ENCODE results near the gene MACROH2A2. TPM values are rescaled to one million over a fixed set of nuclear protein-coding genes. Genes with fewer than 3 reads are reported as not detected.
A peak's percentile ranks its signal among the peaks of the same experiment; 100 is the strongest.

The MACROH2A2 gene
- total and polyA plus RNA-seq, 12 donors: 10.0 to 17.5 (median 12.7) TPM

DNA sequence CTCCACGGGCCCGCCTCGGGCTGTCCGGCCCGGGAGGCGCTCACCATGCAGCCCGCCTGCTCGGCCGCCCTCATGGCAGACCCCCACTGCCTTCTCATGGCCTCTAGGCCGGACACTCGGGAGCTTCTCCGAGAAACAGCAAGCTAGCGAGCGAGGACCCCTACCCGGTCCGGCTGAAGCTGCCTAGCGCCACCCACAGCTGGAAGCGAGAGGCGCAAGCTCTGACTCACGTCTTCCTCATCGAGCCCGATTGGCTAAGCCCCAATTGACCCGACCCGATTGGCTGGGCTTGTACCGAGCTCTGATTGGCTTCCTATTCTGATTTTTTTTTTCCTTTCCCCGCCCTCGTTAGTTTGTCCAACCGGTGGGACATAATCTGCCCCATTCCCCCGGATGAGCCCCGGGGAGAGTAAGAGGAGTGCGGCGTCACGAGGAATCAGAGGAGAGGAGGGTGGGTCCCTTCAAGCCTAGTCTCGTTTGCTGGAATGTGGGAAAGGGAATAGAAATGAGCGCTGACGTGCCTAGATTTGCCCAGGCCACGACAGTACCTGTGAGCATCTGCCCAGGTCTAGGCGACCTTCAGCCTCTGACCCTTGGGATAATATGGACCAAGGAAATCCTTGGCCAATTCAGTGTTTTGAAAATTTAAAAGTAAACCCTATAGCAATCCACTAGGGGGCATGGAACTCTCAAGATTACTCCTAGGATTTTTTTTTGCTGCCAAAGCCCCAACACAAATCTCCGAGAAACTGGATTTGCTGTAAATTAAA lies 94.0 kb downstream of the MACROH2A2 start, which contains the start of gene TYSND1:
TSS of gene TYSND1 (minus strand) at position 212 of the 770 bp plus-strand sequence. CDS start at position 98, 114 bp downstream.
- H3K27me3 ChIP-seq: no peaks in the 10 kb centered on the region
- DNase-seq (peak; percentile 94 to 98), ATAC-seq (peak; percentile 87 to 98 (median 96))
- 1 to 2% methylated on average over 39 of the region's 39 CpGs for WGBS, 2 donors
- TF ChIP-seq, protein P1, sequence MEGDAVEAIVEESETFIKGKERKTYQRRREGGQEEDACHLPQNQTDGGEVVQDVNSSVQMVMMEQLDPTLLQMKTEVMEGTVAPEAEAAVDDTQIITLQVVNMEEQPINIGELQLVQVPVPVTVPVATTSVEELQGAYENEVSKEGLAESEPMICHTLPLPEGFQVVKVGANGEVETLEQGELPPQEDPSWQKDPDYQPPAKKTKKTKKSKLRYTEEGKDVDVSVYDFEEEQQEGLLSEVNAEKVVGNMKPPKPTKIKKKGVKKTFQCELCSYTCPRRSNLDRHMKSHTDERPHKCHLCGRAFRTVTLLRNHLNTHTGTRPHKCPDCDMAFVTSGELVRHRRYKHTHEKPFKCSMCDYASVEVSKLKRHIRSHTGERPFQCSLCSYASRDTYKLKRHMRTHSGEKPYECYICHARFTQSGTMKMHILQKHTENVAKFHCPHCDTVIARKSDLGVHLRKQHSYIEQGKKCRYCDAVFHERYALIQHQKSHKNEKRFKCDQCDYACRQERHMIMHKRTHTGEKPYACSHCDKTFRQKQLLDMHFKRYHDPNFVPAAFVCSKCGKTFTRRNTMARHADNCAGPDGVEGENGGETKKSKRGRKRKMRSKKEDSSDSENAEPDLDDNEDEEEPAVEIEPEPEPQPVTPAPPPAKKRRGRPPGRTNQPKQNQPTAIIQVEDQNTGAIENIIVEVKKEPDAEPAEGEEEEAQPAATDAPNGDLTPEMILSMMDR (IDR thresholded peaks at IDR 0.05): peak; percentile 49 to 88 (median 70)
- peak within 1 kb of the TSS; percentile 74 to 90 (median 81) for H3K4me3 ChIP-seq
- H3K36me3 ChIP-seq: peaks cover 0 to 37% (median 10%) of the 10 kb centered on the region in 9 donors
- intact Hi-C loops (cut with DNase I): loop anchor here in 2 of 10 donors (1.0 to 2.0 kb wide), 2 partner anchors 24 to 30 kb away; partner anchors contain the start of gene SAR1A (in 1 of the 2)
- no peaks in the 10 kb centered on the region for H3K9me3 ChIP-seq
- H3K4me1 ChIP-seq: peaks cover 8 to 28% (median 20%) of the 10 kb centered on the region in 9 donors
- H3K27ac ChIP-seq: peak within 1 kb of the TSS; percentile 83 to 97 (median 92)

DNA sequence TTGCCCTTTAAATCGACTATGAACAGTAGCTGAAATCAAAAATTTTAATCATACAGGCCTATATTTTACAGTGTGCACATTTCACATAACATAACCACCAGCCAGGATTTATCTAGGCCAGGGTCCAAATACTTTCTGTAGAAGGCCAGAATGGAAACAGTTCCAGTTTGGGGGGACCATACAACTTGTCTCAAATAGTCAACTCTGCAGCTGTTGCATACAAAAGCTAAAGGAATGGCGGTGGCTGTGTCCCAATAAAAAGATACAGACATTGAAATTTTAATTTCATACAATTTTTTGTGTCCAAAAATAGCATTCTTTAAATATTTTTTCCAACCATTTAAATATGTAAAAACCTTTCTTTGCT lies 94.6 kb downstream of the MACROH2A2 start:
- intact Hi-C loops (cut with DNase I): loop anchor here in 1 of 10 donors (2.0 kb wide), 1 partner anchor 30 kb away; no protein-coding TSS in a partner anchor
- Histone ChIP-seq H3K4me1 (peaks cover 8 to 28% (median 20%) of the 10 kb centered on the region in 9 donors), H3K27me3 (no peaks in the 10 kb centered on the region), H3K4me3 (peak overlapping the region in 6 of 10 donors; percentile 74 to 84 (median 78)), H3K27ac (peak overlapping the region in 8 of 10 donors; percentile 87 to 96 (median 92)), H3K9me3 (no peaks in the 10 kb centered on the region), H3K36me3 (peaks cover 0 to 43% (median 16%) of the 10 kb centered on the region in 9 donors)
- DNase-seq (no peak), ATAC-seq (no peak)
- WGBS, 2 donors: 36 to 37% methylated on average over 2 of the region's 2 CpGs
- TF ChIP-seq, protein P1 (IDR thresholded peaks at IDR 0.05): peak in 1 of 9 donors; percentile 2

DNA sequence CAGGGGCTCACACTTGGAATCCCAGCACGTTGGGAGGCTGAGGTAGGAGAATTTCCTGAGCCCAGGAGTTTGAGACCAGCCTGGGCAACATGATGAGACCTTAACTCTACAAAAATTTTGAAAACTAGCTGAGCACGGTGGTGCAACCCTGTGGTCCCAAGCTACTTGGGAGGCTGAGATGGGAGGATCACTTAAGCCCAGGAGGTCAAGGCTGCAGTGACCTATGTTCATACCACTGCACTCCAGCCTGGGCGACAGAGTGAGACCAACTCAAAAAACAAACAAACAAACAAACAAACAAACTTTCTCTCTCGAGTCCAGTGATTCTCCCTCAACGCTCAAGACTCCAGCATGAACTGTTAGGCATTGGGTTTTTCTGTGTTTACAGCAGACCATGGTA lies 95.9 kb downstream of the MACROH2A2 start:
- whole genome bisulfite sequencing, 2 donors: 92 to 94% methylated on average over 5 of the region's 5 CpGs
- Histone ChIP-seq H3K36me3 (peaks cover 0 to 56% (median 28%) of the 10 kb centered on the region in 9 donors), H3K27me3 (no peaks in the 10 kb centered on the region), H3K9me3 (no peaks in the 10 kb centered on the region), H3K4me3 (no peak overlapping the region), H3K4me1 (peaks cover 8 to 26% (median 20%) of the 10 kb centered on the region in 9 donors), H3K27ac (no peak overlapping the region)
- ATAC-seq: no peak
- TF ChIP-seq, protein P1 (IDR thresholded peaks at IDR 0.05): no peak
- intact Hi-C loops (cut with DNase I): no loop called here
- no peak for DNase-seq

GRCh38 chr10:70155255-70155838 lies 102.7 kb downstream of the MACROH2A2 start:
- DNase-seq: no peak
- no peak overlapping the region for H3K27ac ChIP-seq
- no peak for ATAC-seq
- peaks cover 0 to 19% (median 0%) of the 10 kb centered on the region in 9 donors for H3K4me1 ChIP-seq
- intact Hi-C loops (cut with DNase I): no loop called here
- TF ChIP-seq, protein P1 (IDR thresholded peaks at IDR 0.05): no peak
- H3K4me3 ChIP-seq: no peak overlapping the region
- H3K36me3 ChIP-seq: peaks cover 0 to 100% (median 47%) of the 10 kb centered on the region in 9 donors
- H3K9me3 ChIP-seq: no peaks in the 10 kb centered on the region
- no peaks in the 10 kb centered on the region for H3K27me3 ChIP-seq
- WGBS, 2 donors: 64 to 76% methylated on average over 3 of the region's 3 CpGs

Measured in heart right ventricle (tissue), 16 donors.